Activated T-cell treated with anti-CD3 and anti-CD28 coated beads, Interleukin-2, amount 50 U/mL, for 4 hours (primary cell): ENCODE measurements around the gene NXF1. TPM values are rescaled to one million over a fixed set of nuclear protein-coding genes. Genes with fewer than 3 reads are reported as not detected.
"Not testable (repeated sequence)": the region's sequence is repeated elsewhere in the genome, so short reads cannot be mapped to it uniquely, and the experiment has no call there.

Experiments used
- ATAC-seq, 2 donors: fragments of 200-7000 bp; cut with Tn5 transposase; one replicate each; pipeline ENCODE4 v1.10.0; 2021
- DNase-seq: peaks from one replicate; pipeline ENCODE4 v3.0.0-alpha.2; 2020
- H3K27me3 Mint-ChIP-seq: one replicate; pipeline ENCODE4 v1.8.0; 2021; ENCODE audit warnings: low read depth, mixed read lengths
- H3K36me3 Mint-ChIP-seq: one replicate; pipeline ENCODE4 v1.8.0; 2022; ENCODE audit warnings: mixed read lengths; ENCODE audit not compliant: insufficient read depth
- H3K4me1 Mint-ChIP-seq: one replicate; pipeline ENCODE4 v1.8.0; 2021; ENCODE audit warnings: low read depth, mixed read lengths
- H3K4me3 Mint-ChIP-seq: one replicate; pipeline ENCODE4 v1.8.0; 2021; ENCODE audit warnings: mild to moderate bottlenecking, moderate library complexity, mixed read lengths
- H3K9me3 Mint-ChIP-seq: one replicate; pipeline ENCODE4 v1.8.0; 2021; ENCODE audit warnings: mixed read lengths
- total RNA-seq, 3 donors: library from RNA; stranded (reverse); gene quantifications; one replicate each; pipeline ENCODE4 v1.2.1, GENCODE V29; 2021

The NXF1 gene
- total RNA-seq, 3 donors from 2014 or later = 138 to 180 (median 158) TPM

DNA sequence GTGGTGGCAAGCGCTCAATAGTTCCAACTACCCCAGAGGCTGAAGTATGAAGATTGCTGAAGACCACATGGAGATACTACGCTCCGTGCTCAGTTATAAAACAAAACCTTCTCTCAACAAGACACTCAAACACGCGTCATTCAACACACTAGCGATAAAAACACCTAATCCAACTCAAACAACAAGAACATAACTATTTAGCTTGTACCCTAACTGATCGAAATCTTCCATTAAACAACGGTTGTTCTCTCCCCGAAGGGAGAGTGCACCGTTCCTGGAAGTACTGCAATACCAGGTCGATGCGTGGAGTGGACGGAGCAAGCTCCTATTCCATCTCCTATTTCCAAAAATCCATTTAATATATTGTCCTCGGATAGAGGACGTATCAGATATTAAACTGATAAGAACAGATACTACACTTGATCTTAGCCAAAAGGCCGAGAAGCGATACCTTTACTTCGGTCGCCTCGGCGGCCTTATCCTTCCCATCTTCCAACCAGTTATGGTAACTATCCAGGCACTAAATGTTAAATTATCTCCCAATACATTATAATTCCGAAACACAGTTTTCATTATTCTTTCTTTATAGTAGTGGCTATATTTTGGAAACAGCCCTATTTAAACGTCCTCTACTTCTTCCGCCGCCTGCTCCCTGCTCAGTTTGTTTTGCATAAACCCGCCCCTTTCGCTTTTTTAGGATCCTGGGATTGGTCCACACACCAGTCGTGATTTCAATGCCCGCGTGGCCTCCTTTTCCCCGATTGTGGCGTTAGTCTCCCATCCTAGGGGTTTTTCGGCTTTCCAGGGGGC is 36.3 kb upstream of the NXF1 start:
- peaks cover 11% of the 10 kb centered on the region for H3K36me3 Mint-ChIP-seq
- no peaks in the 10 kb centered on the region for H3K9me3 Mint-ChIP-seq
- H3K4me3 Mint-ChIP-seq = no peak overlapping the region
- H3K4me1 Mint-ChIP-seq = peaks cover 22% of the 10 kb centered on the region
- DNase-seq (peak; percentile 68), ATAC-seq (peak; percentile 67 to 71)
- H3K27me3 Mint-ChIP-seq = no peaks in the 10 kb centered on the region

DNA sequence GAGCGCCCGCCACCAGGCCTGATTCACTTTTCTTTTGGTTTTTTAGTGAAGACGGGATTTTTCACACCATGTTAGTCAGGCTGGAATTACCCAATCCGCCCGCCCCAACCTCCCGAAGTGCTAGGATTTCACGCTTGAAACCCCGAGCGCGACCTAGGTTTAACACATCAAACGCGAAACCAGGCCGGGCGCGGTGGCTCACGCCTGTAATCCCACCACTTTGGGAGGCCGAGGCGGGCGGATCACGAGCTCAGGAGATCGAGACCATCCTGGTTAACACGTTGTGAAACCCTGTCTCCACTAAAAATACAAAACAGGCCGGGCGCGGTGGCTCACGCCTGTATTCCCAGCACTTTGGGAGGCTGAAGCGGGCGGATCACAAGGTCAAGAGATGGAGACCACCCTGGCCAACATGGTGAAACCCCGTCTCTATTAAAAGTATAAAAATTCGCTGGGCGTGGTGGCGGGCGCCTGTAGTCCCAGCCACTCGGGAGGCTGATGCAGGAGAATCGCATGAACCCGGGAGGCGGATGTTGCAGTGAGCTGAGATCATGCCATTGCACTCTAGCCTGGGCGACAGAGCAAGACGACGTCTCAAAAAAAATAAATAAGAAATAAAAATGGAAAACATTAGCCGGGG is 35.6 kb upstream of the NXF1 start:
- not testable (repeated sequence) for H3K27me3 Mint-ChIP-seq, H3K4me3 Mint-ChIP-seq, H3K9me3 Mint-ChIP-seq
- peaks cover 25% of the 10 kb centered on the region for H3K4me1 Mint-ChIP-seq
- H3K36me3 Mint-ChIP-seq = peaks cover 16% of the 10 kb centered on the region
- peak; percentile 68 for DNase-seq
- ATAC-seq = peak; percentile 44 to 55

DNA sequence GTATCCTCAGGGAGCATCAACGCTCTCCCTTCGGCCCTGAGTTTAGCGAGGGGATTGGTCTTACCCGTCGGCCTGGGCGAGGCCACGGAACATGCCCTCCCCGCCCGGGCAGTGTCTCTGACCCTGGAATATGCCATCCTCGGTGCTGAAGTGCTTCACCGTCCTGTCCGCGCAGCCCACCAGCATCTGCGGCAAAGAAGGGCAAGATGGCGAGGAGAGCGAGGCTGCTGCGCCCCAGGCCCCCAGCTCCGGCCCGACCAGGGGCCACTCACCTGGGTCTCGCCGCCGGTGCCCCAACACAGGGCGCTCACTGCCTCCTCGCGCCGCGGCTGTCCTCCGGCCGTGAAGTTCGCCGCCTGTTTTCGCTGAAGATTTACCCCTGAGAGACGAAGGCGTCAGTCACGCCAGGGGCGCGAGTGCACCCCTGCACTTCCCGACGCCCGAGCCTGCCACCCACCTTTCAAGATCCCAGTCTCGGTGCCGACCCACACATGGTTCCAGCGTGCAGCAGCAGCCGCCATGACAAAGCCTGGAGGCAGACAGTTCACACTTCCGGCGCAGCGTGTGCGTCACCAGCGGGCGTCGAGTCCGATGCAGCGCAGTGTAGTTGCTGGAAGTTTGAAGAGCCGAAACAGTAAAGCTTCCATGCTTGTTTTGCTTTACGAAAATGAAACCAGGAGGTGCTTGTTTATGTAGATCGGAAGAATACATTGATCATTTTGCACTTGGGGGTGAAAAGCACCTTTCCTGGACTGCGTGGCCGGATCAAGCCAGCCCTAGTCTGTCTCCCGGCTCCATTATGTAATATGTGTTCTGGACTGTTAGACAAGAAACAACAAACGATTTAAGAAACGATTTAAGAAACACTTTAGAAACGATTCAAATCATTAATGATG is 34.1 kb upstream of the NXF1 start, which contains the start of gene WDR74:
Gene WDR74, minus strand, starts transcription at position 541 of the 896 bp plus-strand sequence. Its CDS starts 20 bp downstream, at position 521.
- Mint-ChIP-seq H3K36me3 (peaks cover 27% of the 10 kb centered on the region), H3K4me1 (peaks cover 33% of the 10 kb centered on the region), H3K4me3 (no peak within 1 kb of the TSS), H3K9me3 (no peaks in the 10 kb centered on the region), H3K27me3 (no peaks in the 10 kb centered on the region)
- peak; percentile 43 to 46 for ATAC-seq
- DNase-seq = peak; percentile 89

DNA sequence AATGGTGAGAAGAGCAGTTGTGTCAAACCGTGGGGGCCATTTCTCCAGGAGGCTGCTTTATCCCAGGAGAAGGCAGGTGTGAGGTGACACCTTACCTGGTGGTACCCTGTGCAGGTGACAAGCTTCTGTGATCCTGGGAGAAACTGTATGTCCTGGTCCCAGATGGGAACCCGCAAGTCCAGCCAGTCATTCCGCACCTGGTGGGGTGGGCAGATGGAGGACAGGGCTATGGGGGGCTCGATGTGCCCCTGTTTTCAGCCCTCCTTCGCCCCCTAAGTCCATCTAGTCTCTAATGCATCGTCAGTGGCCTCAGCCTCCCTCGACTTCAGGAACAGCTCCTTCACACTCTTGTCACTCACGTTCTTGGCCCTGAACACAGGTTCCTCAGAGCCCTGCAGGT is 30.1 kb upstream of the NXF1 start:
- H3K27me3 Mint-ChIP-seq = no peaks in the 10 kb centered on the region
- DNase-seq (no peak), ATAC-seq (no peak)
- no peak overlapping the region for H3K4me3 Mint-ChIP-seq
- H3K4me1 Mint-ChIP-seq = peaks cover 53% of the 10 kb centered on the region
- H3K36me3 Mint-ChIP-seq = peaks cover 41% of the 10 kb centered on the region
- no peaks in the 10 kb centered on the region for H3K9me3 Mint-ChIP-seq

DNA sequence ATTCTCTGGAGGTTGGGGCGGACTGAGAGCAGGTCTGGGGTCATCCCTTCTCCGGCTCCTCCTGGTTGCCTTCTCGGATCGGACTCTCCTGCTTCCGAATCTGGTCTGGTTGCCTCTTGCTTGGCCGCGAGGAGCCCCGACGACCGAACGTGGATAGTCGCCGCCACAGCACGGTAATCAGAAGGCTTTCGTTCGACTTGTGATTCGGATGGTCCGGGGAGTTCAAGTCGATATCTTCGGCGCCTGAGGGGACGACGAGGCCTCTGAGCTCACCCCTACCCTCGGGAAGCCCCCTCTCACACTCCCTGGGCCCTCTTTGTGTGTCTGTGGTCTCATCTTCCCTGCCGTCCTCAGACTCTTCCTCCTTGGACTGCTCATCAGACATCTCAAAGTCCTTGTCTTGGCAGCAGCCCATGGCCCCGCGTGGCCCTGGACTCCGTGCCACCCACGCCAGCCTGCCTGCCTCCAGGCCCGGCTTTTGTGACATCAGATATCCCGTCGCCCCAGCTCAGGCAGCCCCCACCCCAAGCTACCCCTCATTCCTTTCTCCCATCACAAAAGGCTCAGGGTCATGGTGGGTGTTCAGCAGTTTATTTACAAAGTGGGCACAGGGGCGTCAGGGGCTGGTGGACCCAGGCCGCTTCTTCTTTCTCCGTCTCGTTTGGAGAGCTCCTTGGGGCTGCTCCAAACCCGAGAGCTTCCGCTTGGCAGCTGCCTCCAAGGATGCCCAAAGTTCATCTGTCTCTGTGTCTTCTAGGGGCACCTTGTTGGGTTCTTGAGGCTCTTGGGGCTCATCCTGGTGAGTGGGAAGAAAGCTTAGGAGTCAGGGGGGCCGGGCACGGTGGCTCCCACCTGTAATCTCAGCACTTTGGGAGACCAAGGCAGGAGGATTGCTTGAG is 27.3 kb upstream of the NXF1 start, which contains the start of gene TEX54:
Gene TEX54, minus strand, starts transcription at position 506 of the 899 bp plus-strand sequence.
- no peak for DNase-seq
- Mint-ChIP-seq H3K4me1 (peaks cover 50% of the 10 kb centered on the region), H3K36me3 (peaks cover 34% of the 10 kb centered on the region), H3K9me3 (no peaks in the 10 kb centered on the region), H3K4me3 (peak within 1 kb of the TSS; percentile 90), H3K27me3 (no peaks in the 10 kb centered on the region)
- ATAC-seq = peak; percentile 1 to 3

DNA sequence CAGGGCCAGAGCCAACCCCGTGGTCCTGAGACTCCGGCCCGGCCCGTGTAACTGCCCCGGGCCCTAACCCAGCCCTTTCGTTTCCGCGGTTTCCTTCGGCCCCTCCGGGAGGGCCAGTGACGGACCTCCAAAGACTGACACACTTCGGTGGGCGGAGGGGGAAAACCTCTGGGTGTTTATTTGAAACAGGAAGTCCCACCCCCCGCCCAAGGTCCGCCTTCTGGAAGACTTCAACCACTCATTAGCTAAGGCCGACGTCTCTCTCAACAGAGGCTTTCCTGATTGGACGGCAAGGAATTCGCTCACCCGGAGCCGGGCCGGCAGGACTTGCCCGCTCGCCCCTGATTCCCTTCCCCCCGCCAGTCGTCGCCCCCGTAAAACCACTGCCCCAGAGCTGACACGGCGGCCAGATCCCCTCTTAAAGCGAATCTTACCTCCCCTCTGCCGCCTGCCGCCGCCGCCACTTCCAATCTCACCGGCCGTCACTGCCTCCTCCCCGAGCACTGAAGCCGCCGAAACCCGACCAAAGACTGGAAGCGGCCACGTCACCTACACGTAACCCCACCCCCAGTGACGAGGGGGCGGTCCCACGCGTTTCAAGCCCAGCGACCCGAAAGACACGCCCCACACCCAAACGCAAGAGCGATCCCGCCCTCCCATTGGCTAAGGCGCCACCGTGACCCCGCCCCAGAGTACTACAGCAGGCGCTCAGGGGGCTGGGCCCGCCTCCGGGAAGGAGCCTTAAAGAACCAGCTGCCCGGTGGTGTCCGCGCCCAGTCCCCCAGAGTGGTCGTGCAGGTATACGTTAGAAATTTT is 26.5 kb upstream of the NXF1 start, which contains the start of gene STX5:
Gene STX5, minus strand, starts transcription at position 532 of the 816 bp plus-strand sequence. CDS start 808 bp downstream, outside the sequence.
- Mint-ChIP-seq H3K4me3 (peak within 1 kb of the TSS; percentile 90), H3K4me1 (peaks cover 45% of the 10 kb centered on the region), H3K36me3 (peaks cover 36% of the 10 kb centered on the region), H3K27me3 (no peaks in the 10 kb centered on the region), H3K9me3 (no peaks in the 10 kb centered on the region)
- peak; percentile 100 for DNase-seq
- ATAC-seq = peak; percentile 91 to 93

DNA sequence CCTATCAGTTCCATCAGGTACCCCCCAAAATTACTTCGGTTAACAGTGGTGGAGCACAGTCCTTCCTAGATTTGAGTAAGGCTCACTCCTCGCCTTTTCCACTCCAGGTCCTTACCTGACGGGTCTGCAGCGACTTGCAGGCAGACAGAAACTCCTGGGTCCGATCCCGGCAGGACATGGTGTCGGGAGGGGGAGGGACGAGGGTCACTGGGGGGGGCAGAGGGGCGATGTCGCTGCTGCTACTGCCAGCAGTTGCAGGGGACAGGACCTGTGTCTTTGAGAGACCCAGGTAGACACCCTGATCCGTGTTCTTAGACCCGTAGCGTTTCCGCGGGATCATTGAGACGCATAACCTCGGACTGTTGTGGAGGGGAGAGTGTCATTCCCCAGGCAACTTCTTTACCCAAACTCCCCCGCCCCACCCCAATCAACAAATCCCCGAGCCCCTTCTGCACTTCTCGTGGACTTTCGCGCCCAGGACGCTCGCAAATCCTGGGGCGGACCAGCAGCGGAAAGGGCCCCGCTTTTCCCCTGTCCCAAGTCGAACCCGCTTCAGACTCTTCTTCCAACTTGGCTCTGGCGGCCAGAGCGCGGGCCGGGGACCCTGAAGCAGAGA is 25.8 kb upstream of the NXF1 start:
- Mint-ChIP-seq H3K36me3 (peaks cover 31% of the 10 kb centered on the region), H3K4me3 (peak overlapping the region; percentile 90)

DNA sequence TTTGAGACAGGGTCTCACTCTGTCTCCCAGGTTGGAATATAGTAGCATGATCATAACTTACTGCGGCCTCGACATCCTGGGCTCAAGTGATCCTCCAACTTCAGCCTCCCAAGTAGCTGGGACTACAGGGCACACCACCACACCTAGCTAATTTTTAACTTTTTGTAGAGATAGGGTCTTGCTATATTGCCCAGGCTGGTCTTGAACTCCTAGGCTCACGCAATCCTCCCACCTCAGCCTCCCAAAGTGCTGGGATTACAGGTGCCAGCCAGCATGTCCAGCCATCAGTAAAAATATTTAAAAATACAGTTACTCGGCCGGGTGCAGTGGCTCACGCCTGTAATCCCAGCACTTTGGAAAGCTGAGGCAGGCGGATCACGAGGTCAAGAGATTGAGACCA is 22.9 kb upstream of the NXF1 start:
- not testable (repeated sequence) for ATAC-seq, H3K4me3 Mint-ChIP-seq, H3K27me3 Mint-ChIP-seq, H3K9me3 Mint-ChIP-seq, DNase-seq
- H3K36me3 Mint-ChIP-seq = peaks cover 28% of the 10 kb centered on the region
- H3K4me1 Mint-ChIP-seq = peaks cover 27% of the 10 kb centered on the region

More for the DNA sequence above, 25.8 kb upstream of the NXF1 start:
- Mint-ChIP-seq H3K27me3 (no peaks in the 10 kb centered on the region), H3K4me1 (peaks cover 41% of the 10 kb centered on the region), H3K9me3 (no peaks in the 10 kb centered on the region)
- DNase-seq (no peak), ATAC-seq (no peak)

DNA sequence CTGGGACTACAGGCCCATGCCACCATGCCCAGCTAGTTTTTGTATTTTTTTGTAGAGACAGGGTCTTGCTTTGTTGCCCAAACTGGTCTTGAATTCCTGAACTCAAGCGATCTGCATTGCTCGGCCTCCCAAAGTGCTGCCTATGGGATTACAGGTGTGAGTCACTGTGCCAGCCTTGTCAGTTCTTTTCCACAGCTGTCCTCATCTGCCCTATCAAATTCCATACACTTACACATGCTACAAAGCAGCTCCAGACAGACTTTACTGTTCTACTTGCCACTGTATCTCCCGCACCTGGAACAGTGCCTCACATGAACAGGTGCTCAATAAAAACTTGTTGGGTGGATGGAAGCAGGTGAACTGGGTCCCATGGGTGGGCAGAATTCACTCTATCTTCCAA is 18.4 kb upstream of the NXF1 start:
- no peak for DNase-seq
- peaks cover 35% of the 10 kb centered on the region for H3K36me3 Mint-ChIP-seq
- peaks cover 4% of the 10 kb centered on the region for H3K4me1 Mint-ChIP-seq
- ATAC-seq = no peak
- H3K27me3 Mint-ChIP-seq = no peaks in the 10 kb centered on the region
- no peaks in the 10 kb centered on the region for H3K9me3 Mint-ChIP-seq
- H3K4me3 Mint-ChIP-seq = no peak overlapping the region

DNA sequence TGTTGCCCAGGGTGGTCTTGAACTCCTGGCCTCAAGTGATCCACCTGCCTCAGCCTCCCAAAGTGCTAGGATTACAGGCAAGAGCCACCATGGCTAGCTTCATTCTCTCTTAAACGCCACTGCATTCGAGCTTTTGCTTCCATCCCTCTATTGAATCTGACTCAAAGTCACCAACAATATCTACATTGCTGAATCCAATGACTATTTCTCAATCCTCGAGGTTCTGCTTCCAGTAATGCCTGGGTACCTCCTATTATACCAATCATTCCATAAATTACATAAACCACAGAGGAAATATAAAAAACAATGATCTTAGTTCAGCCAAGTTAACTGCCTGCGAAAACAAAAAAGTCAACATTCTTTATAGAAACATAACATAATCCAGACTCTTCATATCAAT is 11.9 kb upstream of the NXF1 start:
- no peaks in the 10 kb centered on the region for H3K27me3 Mint-ChIP-seq
- H3K4me1 Mint-ChIP-seq = no peaks in the 10 kb centered on the region
- DNase-seq (no peak), ATAC-seq (no peak)
- peaks cover 11% of the 10 kb centered on the region for H3K36me3 Mint-ChIP-seq
- H3K9me3 Mint-ChIP-seq = no peaks in the 10 kb centered on the region
- no peak overlapping the region for H3K4me3 Mint-ChIP-seq

DNA sequence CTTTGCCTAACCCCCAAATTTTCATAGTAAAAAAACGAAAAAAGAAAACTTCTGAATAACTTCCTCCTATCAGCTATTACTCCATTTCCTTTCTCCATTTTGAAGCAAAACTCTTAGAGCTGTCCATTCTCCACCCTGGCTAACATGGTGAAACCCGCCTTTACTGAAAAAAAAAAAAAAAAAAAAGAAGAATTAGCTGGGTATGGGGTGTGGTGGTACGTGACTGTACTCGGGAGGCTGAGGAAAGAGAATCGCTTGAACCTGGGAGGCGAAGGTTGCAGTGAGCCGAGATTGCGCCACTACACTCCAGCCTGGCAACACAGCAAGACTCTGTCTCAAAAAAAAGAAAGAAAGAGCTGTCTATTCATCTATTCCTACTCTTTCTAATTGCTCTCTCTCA is 11.3 kb upstream of the NXF1 start:
- ATAC-seq (no peak), DNase-seq (no peak)
- no peaks in the 10 kb centered on the region for H3K9me3 Mint-ChIP-seq
- H3K27me3 Mint-ChIP-seq = no peaks in the 10 kb centered on the region
- no peaks in the 10 kb centered on the region for H3K4me1 Mint-ChIP-seq
- H3K4me3 Mint-ChIP-seq = no peak overlapping the region
- H3K36me3 Mint-ChIP-seq = peaks cover 11% of the 10 kb centered on the region

DNA sequence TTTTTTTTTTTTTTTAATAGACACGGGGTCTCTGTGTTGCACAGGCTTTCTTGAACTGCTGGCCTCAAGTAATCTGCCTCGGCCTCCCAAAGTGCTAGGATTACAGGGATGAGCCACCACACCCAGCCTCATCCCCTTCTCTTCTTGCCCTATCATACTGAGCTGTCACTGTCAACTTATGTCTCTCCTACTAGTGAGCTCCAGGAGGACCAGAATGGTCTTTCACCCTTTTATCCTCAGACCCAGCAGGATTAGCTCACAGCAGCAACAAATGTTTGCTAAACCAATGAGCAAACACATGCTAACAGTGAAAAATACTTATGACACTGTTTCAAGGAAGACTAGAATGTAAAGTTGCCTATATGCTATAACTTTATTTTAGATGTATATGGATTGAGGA is 6.4 kb upstream of the NXF1 start:
- Mint-ChIP-seq H3K27me3 (no peaks in the 10 kb centered on the region), H3K4me3 (no peak overlapping the region), H3K9me3 (no peaks in the 10 kb centered on the region), H3K4me1 (peaks cover 1% of the 10 kb centered on the region), H3K36me3 (no peaks in the 10 kb centered on the region)
- ATAC-seq (no peak), DNase-seq (no peak)
